ENCODE data around the gene MED27. TPM values are rescaled to one million over a fixed set of nuclear protein-coding genes. Genes with fewer than 3 reads are reported as not detected.

The MED27 gene
- total RNA-seq, 1 experiment from 2014 or later = 40.3 TPM

DNA sequence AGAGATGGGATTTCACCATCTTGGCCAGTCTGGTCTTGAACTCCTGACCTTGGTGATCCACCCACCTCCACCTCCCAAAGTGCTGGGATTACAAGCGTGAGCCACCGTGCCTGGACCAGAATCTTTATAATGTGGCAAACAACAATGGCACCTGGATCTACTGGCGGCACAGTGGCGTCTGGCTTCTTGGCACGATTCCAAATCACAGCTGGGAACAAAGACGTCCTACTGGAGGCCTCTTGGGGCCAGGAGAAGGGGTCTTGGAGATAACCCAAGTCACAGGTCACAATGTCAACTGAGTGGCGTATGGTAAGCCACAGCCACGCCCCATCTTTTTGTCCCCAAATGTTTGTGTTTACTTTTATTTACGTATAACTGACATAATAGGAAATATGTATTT lies 262.0 kb downstream of the MED27 start:
- no peak for DNase-seq
- Histone ChIP-seq H3K4me3 (ENCODE audit: insufficient read depth, low read depth, low read length) (no peak overlapping the region), H3K27me3 (ENCODE audit: control insufficient read depth, insufficient read depth, low read length) (no peaks in the 10 kb centered on the region), H3K36me3 (replicated peaks; ENCODE audit: control insufficient read depth, insufficient read depth, low read length) (no peaks in the 10 kb centered on the region)

DNA sequence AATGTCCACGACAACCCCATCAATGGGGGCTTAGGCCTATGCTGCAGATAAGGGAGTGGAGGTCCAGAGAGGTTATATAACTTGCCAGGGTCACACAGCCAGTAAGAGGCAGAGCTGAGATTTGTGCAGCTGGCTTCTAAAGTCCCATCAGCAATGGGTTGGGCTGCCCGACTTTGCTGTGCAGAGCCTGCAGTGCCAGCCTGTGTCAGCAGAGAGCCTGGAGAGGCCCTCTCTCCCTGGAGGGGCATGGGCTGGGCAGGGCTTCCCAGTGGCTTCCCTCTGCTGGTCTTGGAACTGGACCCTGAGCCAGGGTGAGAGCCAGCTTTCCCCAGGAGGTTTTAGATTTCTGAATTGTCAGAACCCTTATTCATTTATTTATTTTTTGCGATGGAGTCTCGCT lies 262.6 kb downstream of the MED27 start:
- Histone ChIP-seq H3K4me3 (ENCODE audit: insufficient read depth, low read depth, low read length) (no peak overlapping the region), H3K36me3 (replicated peaks; ENCODE audit: control insufficient read depth, insufficient read depth, low read length) (no peaks in the 10 kb centered on the region), H3K27me3 (ENCODE audit: control insufficient read depth, insufficient read depth, low read length) (no peaks in the 10 kb centered on the region)
- DNase-seq = no peak

DNA sequence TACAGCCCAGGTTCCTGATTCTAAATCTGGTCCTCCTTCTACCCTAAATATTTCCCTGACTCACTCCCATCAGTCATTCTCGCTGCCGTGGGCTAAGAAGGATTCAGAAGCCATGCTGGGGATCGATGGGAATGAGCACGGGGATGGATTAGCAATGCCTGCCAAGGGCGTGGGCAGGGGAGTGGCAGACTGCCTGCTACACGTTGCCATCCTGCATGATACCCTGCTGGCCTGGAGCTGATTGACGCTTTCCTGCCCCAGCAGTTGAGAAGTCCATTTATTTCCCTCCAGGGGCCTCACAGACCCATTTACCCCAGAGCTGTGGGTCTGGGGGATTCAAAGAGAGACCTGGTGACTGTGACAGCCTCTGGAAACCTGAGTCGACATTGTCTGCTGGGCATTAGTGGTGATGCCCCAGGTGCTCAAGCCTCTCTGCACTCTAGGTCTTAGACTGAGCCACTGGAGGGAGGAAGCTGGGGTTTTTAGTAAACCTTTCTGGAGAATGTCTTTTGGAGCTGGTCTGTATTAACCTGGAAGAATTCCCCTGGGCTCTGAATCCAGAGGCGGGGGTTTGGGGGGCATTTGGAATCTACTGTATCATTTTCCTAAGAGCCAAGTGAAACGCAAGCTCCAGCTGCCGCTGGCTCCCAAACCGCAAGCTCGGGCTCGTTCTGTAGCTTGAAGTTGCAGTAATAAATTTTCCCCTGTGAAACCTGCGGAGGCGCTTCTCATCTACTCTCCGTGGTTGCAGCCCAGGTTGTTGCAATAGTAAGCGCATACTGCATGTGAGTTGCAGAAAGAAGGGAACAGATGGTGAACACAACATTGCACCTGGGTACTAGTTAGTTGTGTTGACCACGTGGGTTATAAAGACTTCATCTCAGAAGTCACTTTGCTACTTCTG lies 263.4 kb downstream of the MED27 start:
- DNase-seq = peak; percentile 66
- H3K4me3 ChIP-seq (ENCODE audit: insufficient read depth, low read depth, low read length) = no peak overlapping the region
- H3K27me3 ChIP-seq (ENCODE audit: control insufficient read depth, insufficient read depth, low read length) = no peaks in the 10 kb centered on the region
- H3K36me3 ChIP-seq (replicated peaks; ENCODE audit: control insufficient read depth, insufficient read depth, low read length) = no peaks in the 10 kb centered on the region

DNA sequence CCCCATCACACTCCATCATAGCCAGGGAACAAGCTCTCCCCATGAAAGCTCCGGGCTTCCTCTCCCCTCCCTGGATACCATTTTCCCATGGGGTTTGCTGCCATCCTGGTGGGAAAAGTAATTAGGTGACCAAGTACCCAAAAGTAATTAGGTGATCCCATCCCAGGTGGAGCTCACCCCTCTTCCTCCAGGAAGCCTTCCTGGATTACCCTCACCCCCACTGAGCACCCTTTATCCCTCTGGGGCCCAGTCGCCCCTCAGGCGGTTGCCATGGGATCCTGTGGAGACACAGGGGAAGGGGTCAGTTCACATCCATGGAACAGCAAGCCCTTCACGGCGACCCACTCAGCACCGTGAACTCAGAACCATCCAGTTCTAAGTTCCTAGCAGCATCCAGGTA lies 265.0 kb downstream of the MED27 start:
- Histone ChIP-seq H3K4me3 (ENCODE audit: insufficient read depth, low read depth, low read length) (no peak overlapping the region), H3K27me3 (ENCODE audit: control insufficient read depth, insufficient read depth, low read length) (no peaks in the 10 kb centered on the region), H3K36me3 (replicated peaks; ENCODE audit: control insufficient read depth, insufficient read depth, low read length) (no peaks in the 10 kb centered on the region)
- DNase-seq = no peak

DNA sequence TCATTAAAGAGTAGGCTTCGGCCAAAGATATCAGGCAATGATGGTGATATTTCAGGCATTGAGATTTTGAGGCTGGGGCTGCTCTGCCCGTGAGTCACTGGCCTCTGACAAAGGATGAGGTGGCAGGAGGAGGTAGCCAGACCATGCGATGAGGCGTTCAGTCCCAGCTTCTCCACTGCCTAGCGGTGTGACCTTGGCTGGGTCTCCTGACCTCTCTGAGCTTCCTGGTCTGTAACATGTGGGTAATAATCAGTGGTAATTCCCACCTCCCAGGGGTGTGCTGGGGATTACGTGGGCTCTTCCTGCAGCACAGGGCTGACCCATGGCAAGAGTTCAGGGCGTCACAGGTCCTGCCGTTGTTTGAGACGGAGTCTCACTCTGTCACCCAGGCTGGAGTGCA lies 266.6 kb downstream of the MED27 start:
- Histone ChIP-seq H3K36me3 (replicated peaks; ENCODE audit: control insufficient read depth, insufficient read depth, low read length) (no peaks in the 10 kb centered on the region), H3K4me3 (ENCODE audit: insufficient read depth, low read depth, low read length) (no peak overlapping the region), H3K27me3 (ENCODE audit: control insufficient read depth, insufficient read depth, low read length) (no peaks in the 10 kb centered on the region)
- no peak for DNase-seq

DNA sequence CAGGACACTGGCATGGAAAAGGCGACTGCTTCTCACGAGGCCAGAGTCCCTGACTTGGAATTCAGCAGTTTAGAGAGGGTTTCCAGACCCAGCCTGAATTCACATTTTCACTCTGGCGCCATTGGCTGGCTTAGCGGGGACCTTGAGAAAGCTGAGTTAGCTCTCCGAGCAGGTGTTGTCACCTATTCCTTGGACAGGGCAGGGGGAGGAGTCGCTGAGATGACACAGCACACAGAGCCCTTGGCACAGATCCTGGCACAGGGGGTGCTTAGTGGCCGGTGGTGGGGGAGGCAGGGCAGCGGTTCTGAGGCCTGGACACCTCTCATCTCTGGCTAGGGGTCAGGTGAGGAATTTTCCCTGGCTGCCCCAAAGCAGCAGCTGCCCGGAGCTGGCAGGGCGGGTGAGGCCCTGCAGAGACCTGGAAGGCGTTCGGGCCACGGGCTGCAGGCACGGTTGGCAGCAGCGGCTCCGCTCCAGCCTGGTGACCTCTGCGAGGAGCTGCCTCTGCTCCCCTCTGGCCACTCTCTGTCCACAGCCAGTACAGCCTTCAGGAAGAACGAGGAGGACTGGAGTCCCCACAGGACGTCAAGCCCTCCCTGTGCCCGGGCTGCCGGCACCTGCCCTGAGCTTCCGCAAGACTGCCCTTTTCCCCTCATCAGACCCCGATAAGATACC lies 267.4 kb downstream of the MED27 start:
- Histone ChIP-seq H3K4me3 (ENCODE audit: insufficient read depth, low read depth, low read length) (no peak overlapping the region), H3K27me3 (ENCODE audit: control insufficient read depth, insufficient read depth, low read length) (no peaks in the 10 kb centered on the region), H3K36me3 (replicated peaks; ENCODE audit: control insufficient read depth, insufficient read depth, low read length) (no peaks in the 10 kb centered on the region)
- peak; percentile 43 for DNase-seq

DNA sequence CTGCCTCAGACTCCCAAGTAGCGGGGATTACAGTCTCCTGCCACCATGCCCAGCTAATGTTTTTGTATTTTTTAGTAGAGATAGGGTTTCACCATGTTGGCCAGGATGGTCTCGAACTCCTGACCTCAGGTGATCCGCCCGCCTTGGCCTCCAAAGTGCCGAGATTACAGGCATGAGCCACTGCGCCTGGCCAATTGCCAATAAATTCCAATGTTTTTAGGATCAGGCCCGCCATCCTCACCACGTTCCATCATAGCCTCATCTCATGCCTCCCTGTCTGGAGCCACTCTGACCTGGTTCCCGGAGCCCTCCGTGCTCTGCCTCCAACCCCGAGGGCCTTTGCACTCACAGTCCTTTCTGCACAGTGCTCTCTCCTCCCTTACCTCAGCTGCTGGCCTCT lies 268.3 kb downstream of the MED27 start:
- no peaks in the 10 kb centered on the region for H3K27me3 ChIP-seq (ENCODE audit: control insufficient read depth, insufficient read depth, low read length)
- no peaks in the 10 kb centered on the region for H3K36me3 ChIP-seq (replicated peaks; ENCODE audit: control insufficient read depth, insufficient read depth, low read length)
- no peak overlapping the region for H3K4me3 ChIP-seq (ENCODE audit: insufficient read depth, low read depth, low read length)
- DNase-seq = no peak

DNA sequence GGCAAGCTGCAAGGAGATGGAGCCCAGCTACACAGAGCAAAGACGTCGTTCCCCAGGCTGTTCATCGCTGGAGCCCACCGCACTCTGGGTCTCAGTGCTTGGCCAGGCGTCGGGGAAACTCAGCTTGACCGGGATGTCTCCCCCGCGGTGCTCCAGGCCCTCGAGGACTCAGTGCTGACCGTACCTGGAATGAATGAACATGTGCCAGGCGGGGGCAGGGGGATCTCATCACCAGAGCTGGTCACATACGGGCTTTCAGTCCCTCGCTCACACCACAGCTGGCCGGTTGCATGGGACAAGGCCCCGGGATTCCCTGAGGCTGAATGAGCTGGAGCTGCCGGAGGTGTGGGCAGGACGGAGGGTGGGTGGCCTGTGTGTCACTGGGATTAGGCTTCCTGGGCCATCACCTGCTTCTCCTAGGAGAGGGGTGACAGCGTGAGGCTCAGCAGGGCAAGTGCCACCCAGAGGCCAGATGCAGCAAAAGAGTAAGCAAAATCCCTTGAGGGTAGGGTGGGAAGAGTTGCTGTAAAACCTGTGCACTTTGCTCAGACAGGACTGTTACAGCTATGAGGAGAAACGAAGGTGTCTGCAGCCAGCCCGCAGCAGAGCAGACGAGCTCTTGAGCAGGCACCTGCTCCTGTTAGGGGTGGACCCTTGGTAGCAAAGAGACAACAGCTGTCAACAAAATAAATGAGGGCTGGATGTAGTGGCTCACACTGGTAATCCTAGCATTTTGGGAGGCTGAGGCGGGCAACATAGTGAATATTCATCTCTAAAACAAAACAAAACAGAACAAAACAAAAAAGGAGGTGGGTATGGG lies 269.1 kb downstream of the MED27 start:
- DNase-seq = peak; percentile 70
- no peak overlapping the region for H3K4me3 ChIP-seq (ENCODE audit: insufficient read depth, low read depth, low read length)
- H3K27me3 ChIP-seq (ENCODE audit: control insufficient read depth, insufficient read depth, low read length) = no peaks in the 10 kb centered on the region
- no peaks in the 10 kb centered on the region for H3K36me3 ChIP-seq (replicated peaks; ENCODE audit: control insufficient read depth, insufficient read depth, low read length)

Other genes with a start within 250 kb of the MED27 start
- gene NTNG2, start 82.2 kb upstream of the MED27 start, total RNA-seq (2014; rRNA removed; shearing (Covaris generic)) = 1.2 and 2.3 TPM in 2 replicates